Large intestine (tissue), 3 donors: Measurements from ENCODE around the gene CTSC. TPM values are rescaled to one million over a fixed set of nuclear protein-coding genes. Genes with fewer than 3 reads are reported as not detected.
"Not testable (repeated sequence)": the region's sequence is repeated elsewhere in the genome, so short reads cannot be mapped to it uniquely, and the experiment has no call there.

Source experiments
- DNase-seq, 2 donors: peaks; one replicate each; pipeline versions ENCODE4 v3.0.0 to v3.0.0-alpha.2; 2013
- H3K27ac ChIP-seq: one replicate; pipeline ENCODE4 v1.5.1; 2013; ENCODE audit warnings: low read length
- H3K27me3 ChIP-seq: 2 replicates; pipeline ENCODE4 v1.6.1; 2013; ENCODE audit warnings: low read length; ENCODE audit not compliant: control insufficient read depth, insufficient read depth
- H3K36me3 ChIP-seq: 2 replicates; pipeline ENCODE4 v1.6.1; 2013; ENCODE audit warnings: low read length; ENCODE audit not compliant: control insufficient read depth, insufficient read depth
- H3K4me1 ChIP-seq: one replicate; pipeline ENCODE4 v1.6.1; 2013; ENCODE audit warnings: low read length; ENCODE audit not compliant: control insufficient read depth, insufficient read depth
- H3K4me3 ChIP-seq: one replicate; pipeline ENCODE4 v1.5.1; 2013; ENCODE audit warnings: low read length
- H3K9me3 ChIP-seq: one replicate; pipeline ENCODE4 v1.6.1; 2013; ENCODE audit warnings: mild to moderate bottlenecking, low read depth, low read length, moderate library complexity; ENCODE audit not compliant: control insufficient read depth
- WGBS: methylation state at CpG from one replicate; pipeline ENCODE4 v1.1.5; 2013; ENCODE audit warnings: low lambda C conversion rate; ENCODE audit not compliant: insufficient coverage; 5-methylcytosine and 5-hydroxymethylcytosine counted together
- polyA plus RNA-seq: library from polyadenylated mRNA; unstranded; fragments of 120-200 nt; gene quantifications from one replicate; pipeline ENCODE4 v1.2.1, GENCODE V29; 2013

The CTSC gene
- polyA plus RNA-seq, 1 donor: 126 TPM

GRCh38 chr11:88259431-88259830 lies 78.1 kb downstream of the CTSC start:
- Histone ChIP-seq H3K36me3 (no peaks in the 10 kb centered on the region), H3K27ac (no peak overlapping the region), H3K4me3 (no peak overlapping the region), H3K27me3 (no peaks in the 10 kb centered on the region), H3K9me3 (peaks cover 5% of the 10 kb centered on the region), H3K4me1 (no peaks in the 10 kb centered on the region)
- no peak for DNase-seq

GRCh38 chr11:88252208-88252607 lies 85.3 kb downstream of the CTSC start:
- no peaks in the 10 kb centered on the region for H3K9me3 ChIP-seq
- H3K27ac ChIP-seq: no peak overlapping the region
- H3K4me1 ChIP-seq: no peaks in the 10 kb centered on the region
- no peak for DNase-seq
- H3K27me3 ChIP-seq: no peaks in the 10 kb centered on the region
- H3K36me3 ChIP-seq: no peaks in the 10 kb centered on the region
- H3K4me3 ChIP-seq: no peak overlapping the region

DNA sequence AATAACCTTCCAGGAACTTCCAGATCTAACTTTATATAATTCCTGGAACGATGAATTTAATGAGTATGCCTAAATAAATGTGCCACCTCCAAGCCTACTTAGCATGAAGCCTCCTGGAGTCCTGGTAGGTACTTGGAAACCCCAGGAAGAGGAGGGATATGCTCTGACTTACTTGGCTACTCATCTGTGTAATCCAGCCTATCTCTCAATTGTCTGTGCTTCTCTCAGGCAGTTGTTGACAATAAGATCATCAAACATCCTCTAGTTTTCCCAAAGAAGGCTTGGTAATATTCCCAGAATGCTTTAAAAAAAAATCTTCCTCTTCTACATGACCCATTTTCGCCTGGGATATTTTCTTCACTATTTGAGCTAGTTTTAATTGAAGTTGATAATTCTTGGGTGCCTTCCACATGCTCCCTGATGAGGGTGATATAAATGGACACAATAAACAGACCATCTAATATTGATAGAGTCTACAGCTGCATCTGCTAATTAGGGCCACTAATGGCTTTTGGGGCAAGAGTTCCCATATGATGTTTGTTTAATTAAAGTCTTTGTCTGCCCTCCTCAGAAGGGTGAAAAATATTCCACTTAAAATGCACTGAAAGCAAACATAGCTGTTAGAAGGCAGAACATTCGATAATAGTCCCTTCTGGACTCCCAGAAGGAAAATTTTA lies 86.8 kb downstream of the CTSC start:
- no peaks in the 10 kb centered on the region for H3K27me3 ChIP-seq
- no peaks in the 10 kb centered on the region for H3K4me1 ChIP-seq
- no peak overlapping the region for H3K4me3 ChIP-seq
- H3K36me3 ChIP-seq: no peaks in the 10 kb centered on the region
- DNase-seq: no peak
- WGBS: 100% methylated on average over 1 of the region's 3 CpGs
- no peaks in the 10 kb centered on the region for H3K9me3 ChIP-seq
- H3K27ac ChIP-seq: no peak overlapping the region

GRCh38 chr11:88249706-88250105 lies 87.8 kb downstream of the CTSC start:
- WGBS: 100% methylated on average over 1 of the region's 1 CpG
- Histone ChIP-seq H3K4me3 (no peak overlapping the region), H3K9me3 (no peaks in the 10 kb centered on the region)

DNA sequence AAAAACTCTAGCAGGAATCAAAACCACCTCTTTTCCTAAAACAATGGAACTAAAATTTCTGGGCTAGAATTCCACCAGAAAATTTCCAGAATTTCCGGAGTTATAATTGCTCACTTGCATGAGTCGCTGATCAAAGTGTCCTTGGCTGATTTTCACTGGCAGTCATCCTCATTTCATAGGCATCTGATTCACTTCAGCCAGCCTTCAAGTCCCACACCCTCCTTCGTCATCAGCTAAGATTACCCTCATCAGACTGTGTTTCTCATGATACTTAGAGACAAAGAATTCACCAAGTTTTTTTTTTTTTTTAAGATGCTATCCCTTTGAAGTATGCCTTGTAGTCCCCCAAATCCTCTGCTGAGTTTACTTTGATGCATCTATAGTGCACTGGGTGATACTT lies 90.8 kb downstream of the CTSC start:
- no peaks in the 10 kb centered on the region for H3K36me3 ChIP-seq
- no peaks in the 10 kb centered on the region for H3K4me1 ChIP-seq
- no peaks in the 10 kb centered on the region for H3K27me3 ChIP-seq
- no peak overlapping the region for H3K27ac ChIP-seq
- no CpG with 5 or more reads among the region's 3 CpGs for WGBS
- no peaks in the 10 kb centered on the region for H3K9me3 ChIP-seq
- DNase-seq: no peak
- H3K4me3 ChIP-seq: no peak overlapping the region

More at GRCh38 chr11:88249706-88250105, 87.8 kb downstream of the CTSC start:
- no peak for DNase-seq
- Histone ChIP-seq H3K27ac (no peak overlapping the region), H3K27me3 (no peaks in the 10 kb centered on the region), H3K36me3 (no peaks in the 10 kb centered on the region), H3K4me1 (no peaks in the 10 kb centered on the region)

- H3K27ac ChIP-seq, H3K27me3 ChIP-seq, H3K36me3 ChIP-seq, H3K4me1 ChIP-seq, DNase-seq, H3K9me3 ChIP-seq, H3K4me3 ChIP-seq: not testable (repeated sequence)
- WGBS: no CpG with 5 or more reads among the region's 2 CpGs
Observed at GRCh38 chr11:88245576-88245975, 92.0 kb downstream of the CTSC start.

Other genes with a start within 250 kb of the CTSC start
- gene RAB38, start 162.3 kb downstream of the CTSC start, polyA plus RNA-seq: 12.1 TPM